ENCODE results near the gene NXPH1.

- no peak for TF ChIP-seq CTCF (IDR thresholded peaks at IDR 0.05)
- TF ChIP-seq EZH2 (IDR thresholded peaks at IDR 0.05; ENCODE audit: borderline replicate concordance, insufficient read depth, low read depth, low read length, poor library complexity, severe bottlenecking), result no peak
Measured at GRCh38 chr7:8699875-8700624, 266.6 kb downstream of the NXPH1 start.

Data from B cell (primary cell).